SU-DHL-6 (cell line): Measurements from ENCODE around the gene SSRP1.

Experiments used
- EZH2phosphoT487 ChIP-seq: fragments of 200-600 bp; sonication (generic), shearing (Covaris generic); conservative IDR thresholded peaks from 2 replicates; pipeline ENCODE4 v1.6.1; 2018; ENCODE audit warnings: mild to moderate bottlenecking, antibody characterized with exemption, low read length, moderate library complexity, mixed read lengths
- TF ChIP-seq, protein P1 (sequence below): fragments of 200-600 bp; sonication (generic); IDR thresholded peaks from one replicate; pipeline ENCODE4 v1.5.1; 2017; ENCODE audit warnings: antibody characterized with exemption, mild to moderate bottlenecking, low read length, moderate library complexity; ENCODE audit not compliant: insufficient read depth, poor library complexity, severe bottlenecking

- TF ChIP-seq, protein P1, sequence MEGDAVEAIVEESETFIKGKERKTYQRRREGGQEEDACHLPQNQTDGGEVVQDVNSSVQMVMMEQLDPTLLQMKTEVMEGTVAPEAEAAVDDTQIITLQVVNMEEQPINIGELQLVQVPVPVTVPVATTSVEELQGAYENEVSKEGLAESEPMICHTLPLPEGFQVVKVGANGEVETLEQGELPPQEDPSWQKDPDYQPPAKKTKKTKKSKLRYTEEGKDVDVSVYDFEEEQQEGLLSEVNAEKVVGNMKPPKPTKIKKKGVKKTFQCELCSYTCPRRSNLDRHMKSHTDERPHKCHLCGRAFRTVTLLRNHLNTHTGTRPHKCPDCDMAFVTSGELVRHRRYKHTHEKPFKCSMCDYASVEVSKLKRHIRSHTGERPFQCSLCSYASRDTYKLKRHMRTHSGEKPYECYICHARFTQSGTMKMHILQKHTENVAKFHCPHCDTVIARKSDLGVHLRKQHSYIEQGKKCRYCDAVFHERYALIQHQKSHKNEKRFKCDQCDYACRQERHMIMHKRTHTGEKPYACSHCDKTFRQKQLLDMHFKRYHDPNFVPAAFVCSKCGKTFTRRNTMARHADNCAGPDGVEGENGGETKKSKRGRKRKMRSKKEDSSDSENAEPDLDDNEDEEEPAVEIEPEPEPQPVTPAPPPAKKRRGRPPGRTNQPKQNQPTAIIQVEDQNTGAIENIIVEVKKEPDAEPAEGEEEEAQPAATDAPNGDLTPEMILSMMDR: no peak
- no peak for TF ChIP-seq EZH2phosphoT487
These were observed 59.3 kb downstream of the SSRP1 start for GRCh38 chr11:57276169-57276970.
